ENCODE data around the gene BRME1.

DNA sequence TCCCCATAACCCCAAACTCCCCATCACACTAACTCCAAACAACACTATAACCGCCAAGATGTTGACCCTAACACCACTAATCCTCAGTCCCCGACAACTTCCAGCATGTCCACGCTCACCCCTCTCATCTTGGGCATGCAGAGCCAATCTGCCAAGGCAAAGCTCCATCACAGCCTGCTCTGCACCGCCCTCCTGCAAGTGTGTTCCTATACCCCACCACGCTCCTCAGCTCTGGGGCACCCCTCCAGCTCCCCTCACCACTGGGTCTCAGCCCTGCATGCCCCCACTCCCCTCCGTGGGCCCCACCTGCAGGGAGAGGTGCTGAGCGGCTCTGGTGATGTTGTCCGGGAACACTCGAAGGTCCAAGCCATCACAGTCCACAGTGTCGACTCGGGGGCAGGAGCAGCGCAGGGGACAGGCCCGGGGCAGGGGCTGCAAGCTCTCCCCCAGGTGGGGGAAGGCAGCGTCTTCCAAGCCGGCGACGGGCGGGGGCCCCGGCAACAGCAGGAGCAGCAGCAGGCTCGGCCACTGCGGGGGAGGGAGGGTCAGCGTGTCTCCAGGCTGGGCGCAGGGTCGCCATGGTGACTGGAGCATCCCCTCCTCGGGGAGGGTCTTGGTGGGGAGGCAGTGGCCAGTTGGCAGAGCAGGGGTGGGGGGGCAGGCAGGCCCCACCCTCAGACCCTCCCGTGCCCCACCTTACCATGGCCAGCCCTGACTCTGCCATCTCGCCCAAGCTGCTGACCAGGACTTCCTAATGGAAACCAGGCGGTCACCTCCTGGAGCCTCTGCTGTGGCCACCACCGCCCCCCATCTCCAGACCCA, 31.8 kb upstream of the BRME1 start:
- TF ChIP-seq CTCF (IDR thresholded peaks at IDR 0.05 in 4 of 5, conservative IDR thresholded peaks at IDR 0.05 in 1 of 5) (no peak), POLR2A (IDR thresholded peaks at IDR 0.05) (no peak)
